ENCODE measurements around the gene PC. TPM values are rescaled to one million over a fixed set of nuclear protein-coding genes. Genes with fewer than 3 reads are reported as not detected.

The PC gene
- total RNA-seq, 6 donors from 2014 or later: 5.0 to 49.9 (median 20.9) TPM

DNA sequence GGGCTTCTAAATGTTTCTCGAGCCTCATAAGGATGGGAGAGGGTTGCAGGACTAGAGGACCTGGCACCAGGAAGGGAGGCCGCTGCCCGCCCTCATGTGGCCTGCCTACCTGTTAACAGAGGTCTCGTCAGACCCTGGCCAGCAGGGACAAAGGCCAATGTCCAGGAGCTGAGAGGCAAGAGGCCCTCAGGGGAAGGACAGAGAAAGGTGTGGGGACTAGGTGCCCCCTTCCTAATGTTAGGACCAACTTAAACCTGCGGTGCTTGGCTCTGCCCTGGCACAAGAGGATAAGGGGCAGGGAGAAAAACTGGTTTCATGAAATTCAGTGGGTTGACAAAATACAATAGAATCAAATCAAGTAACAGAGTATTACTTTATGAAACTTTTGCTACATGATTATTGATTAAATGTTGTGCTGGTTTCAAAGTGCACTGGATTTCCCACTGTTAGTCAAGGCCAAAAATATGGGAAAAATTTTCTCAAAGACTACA is 44.8 kb upstream of the PC start:
- no peak overlapping the region for H3K27ac ChIP-seq
- H3K9me3 ChIP-seq: no peaks in the 10 kb centered on the region
- no peak overlapping the region for H3K4me3 ChIP-seq
- 87 to 93% methylated on average over 2 of the region's 5 CpGs for WGBS, 2 donors
- no peaks in the 10 kb centered on the region for H3K4me1 ChIP-seq
- DNase-seq (no peak), ATAC-seq (ENCODE audit: low FRiP score in 2 of 2) (no peak)
- no peaks in the 10 kb centered on the region for H3K27me3 ChIP-seq
- TF ChIP-seq EP300 (IDR thresholded peaks at IDR 0.05) (no peak), POLR2A (IDR thresholded peaks at IDR 0.05) (no peak), POLR2AphosphoS5 (IDR thresholded peaks at IDR 0.05) (no peak), CTCF (IDR thresholded peaks at IDR 0.05) (no peak)
- no peaks in the 10 kb centered on the region for H3K36me3 ChIP-seq

DNA sequence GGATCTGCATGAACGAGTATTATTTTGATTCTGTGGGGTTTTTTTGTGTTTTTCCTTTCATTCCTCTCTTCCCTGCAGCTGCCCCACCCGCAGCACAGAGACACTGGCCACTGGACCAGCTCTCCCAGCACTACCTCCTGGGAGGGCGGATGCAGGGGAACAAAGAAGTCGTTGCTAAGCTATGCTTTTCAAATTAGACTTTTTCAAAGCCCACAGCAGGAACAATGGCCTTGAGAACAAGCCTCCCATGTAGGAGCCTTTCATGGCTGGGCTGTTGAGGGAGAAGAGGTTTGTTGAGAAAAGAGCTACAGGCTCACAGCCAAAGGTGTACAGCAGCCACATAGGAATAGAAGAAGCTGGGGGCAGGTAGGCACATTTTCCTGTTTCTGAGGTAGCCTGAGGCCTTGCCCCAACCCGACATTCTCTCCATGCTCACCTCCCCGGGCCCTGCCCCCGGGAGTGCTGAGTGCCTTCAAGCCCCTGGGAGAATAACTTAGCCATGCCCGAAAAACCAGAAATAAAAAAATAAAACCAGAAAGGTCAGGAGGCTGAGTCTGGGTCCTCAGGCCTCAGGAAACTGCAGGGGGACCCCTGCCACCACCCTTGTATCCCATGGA is 44.2 kb upstream of the PC start:
- TF ChIP-seq POLR2A (IDR thresholded peaks at IDR 0.05) (no peak), CTCF (IDR thresholded peaks at IDR 0.05) (no peak), POLR2AphosphoS5 (IDR thresholded peaks at IDR 0.05) (no peak), EP300 (IDR thresholded peaks at IDR 0.05) (no peak)
- no peaks in the 10 kb centered on the region for H3K36me3 ChIP-seq
- DNase-seq: no peak

GRCh38 chr11:67001332-67001731 is 43.1 kb upstream of the PC start:
- no peaks in the 10 kb centered on the region for H3K9me3 ChIP-seq
- DNase-seq (no peak), ATAC-seq (ENCODE audit: low FRiP score in 2 of 2) (no peak)
- TF ChIP-seq POLR2A (IDR thresholded peaks at IDR 0.05) (no peak), CTCF (IDR thresholded peaks at IDR 0.05) (no peak), EP300 (IDR thresholded peaks at IDR 0.05) (no peak), POLR2AphosphoS5 (IDR thresholded peaks at IDR 0.05) (no peak)
- H3K27ac ChIP-seq: no peak overlapping the region
- no peaks in the 10 kb centered on the region for H3K27me3 ChIP-seq
- no peaks in the 10 kb centered on the region for H3K36me3 ChIP-seq
- no peak overlapping the region for H3K4me3 ChIP-seq
- 95 to 97% methylated on average over 5 of the region's 5 CpGs for WGBS, 2 donors
- H3K4me1 ChIP-seq: no peaks in the 10 kb centered on the region

More for the DNA sequence above, 44.2 kb upstream of the PC start:
- H3K27me3 ChIP-seq: no peaks in the 10 kb centered on the region
- no peaks in the 10 kb centered on the region for H3K4me1 ChIP-seq
- no peak overlapping the region for H3K4me3 ChIP-seq
- no peak overlapping the region for H3K27ac ChIP-seq
- H3K9me3 ChIP-seq: no peaks in the 10 kb centered on the region
- WGBS, 2 donors: 65 to 69% methylated on average over 8 of the region's 8 CpGs
- no peak for ATAC-seq (ENCODE audit: low FRiP score in 2 of 2)

DNA sequence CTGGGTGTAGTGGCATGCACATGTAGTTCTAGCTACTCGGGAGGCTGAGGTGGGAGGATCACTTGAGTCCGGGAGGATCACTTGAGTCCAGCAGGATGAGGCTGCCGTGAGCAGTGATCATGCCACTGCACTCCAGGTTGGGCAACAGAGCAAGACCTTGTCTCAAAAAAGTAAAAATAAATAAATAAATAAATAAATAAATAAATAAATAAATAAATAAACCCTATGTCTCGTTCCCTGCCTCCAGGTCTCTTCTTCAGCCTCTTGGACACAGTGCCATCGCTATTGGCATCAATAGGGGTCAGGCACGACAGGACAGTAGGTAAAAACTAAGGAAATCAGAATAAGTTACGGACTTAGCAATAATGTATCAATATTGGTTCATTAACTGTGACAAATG is 41.4 kb upstream of the PC start:
- Histone ChIP-seq H3K4me3 (no peak overlapping the region), H3K9me3 (no peaks in the 10 kb centered on the region), H3K27me3 (no peaks in the 10 kb centered on the region), H3K36me3 (no peaks in the 10 kb centered on the region), H3K27ac (no peak overlapping the region), H3K4me1 (no peaks in the 10 kb centered on the region)
- ATAC-seq (ENCODE audit: low FRiP score in 2 of 2): no peak
- DNase-seq: no peak
- 87 to 88% methylated on average over 7 of the region's 7 CpGs for WGBS, 2 donors
- TF ChIP-seq POLR2AphosphoS5 (IDR thresholded peaks at IDR 0.05): no peak
- no peak for TF ChIP-seq EP300 (IDR thresholded peaks at IDR 0.05)
- TF ChIP-seq POLR2A (IDR thresholded peaks at IDR 0.05): no peak

- WGBS, 2 donors: 58 to 71% methylated on average over 8 of the region's 8 CpGs
- no peak for TF ChIP-seq EP300 (IDR thresholded peaks at IDR 0.05)
- no peak for TF ChIP-seq CTCF (IDR thresholded peaks at IDR 0.05)
- TF ChIP-seq POLR2AphosphoS5 (IDR thresholded peaks at IDR 0.05): no peak
- no peak for TF ChIP-seq POLR2A (IDR thresholded peaks at IDR 0.05)
- no peak for DNase-seq
- Histone ChIP-seq H3K4me1 (no peaks in the 10 kb centered on the region), H3K9me3 (no peaks in the 10 kb centered on the region), H3K27ac (no peak overlapping the region), H3K4me3 (no peak overlapping the region), H3K36me3 (no peaks in the 10 kb centered on the region), H3K27me3 (no peaks in the 10 kb centered on the region)
- peak; percentile 19 to 58 for ATAC-seq (ENCODE audit: low FRiP score in 2 of 2)
These were observed 38.6 kb upstream of the PC start for GRCh38 chr11:66996609-66997273.
